OCI-LY3 (cell line): ENCODE results near the gene LMCD1.

Experiments used
- EZH2phosphoT487 ChIP-seq: fragments of 200-600 bp; shearing (Covaris generic); IDR thresholded peaks from 2 replicates; pipeline ENCODE4 v1.6.1; 2018; ENCODE audit warnings: antibody characterized with exemption, mixed run types, low read depth
- TF ChIP-seq, protein P1 (sequence below): fragments of 200-600, 300-600 bp; sonication (generic); IDR thresholded peaks from 2 replicates; pipeline ENCODE4 v1.5.1; 2014; ENCODE audit warnings: antibody characterized with exemption, low read length, low read depth

DNA sequence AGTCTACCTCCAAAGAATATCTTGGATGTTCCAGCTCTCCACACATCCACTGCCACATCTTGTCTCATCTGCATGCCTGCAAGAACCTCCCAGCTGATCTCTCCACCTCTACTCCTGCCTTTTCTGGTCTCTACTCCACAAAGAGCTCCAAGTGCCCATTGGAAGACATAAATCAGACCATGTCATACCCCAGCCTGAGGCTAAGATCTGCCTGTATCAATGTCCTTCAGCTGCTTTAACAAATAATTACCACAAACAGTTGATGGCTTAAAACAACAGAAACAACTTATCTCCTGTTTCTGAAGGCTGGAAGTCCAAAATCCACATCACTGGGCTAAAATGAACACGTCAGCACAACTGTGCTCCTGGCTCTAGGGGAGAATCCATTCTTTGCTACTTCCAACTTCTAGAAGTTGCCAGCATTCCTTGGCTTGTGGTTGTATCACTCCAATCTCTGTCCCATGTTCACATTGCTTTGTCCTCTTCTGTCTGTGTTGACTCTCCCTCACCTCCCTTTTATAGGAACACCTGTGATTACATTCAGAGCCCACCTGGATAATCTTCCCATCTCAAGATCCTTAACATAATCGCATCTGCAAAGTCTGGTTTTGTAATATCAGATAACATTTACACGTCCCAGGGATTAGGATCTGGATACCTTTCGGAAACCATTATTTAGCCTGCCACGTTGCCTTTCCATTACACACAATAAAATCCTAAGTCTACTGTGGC, 17.0 kb upstream of the LMCD1 start:
- TF ChIP-seq, protein P1, sequence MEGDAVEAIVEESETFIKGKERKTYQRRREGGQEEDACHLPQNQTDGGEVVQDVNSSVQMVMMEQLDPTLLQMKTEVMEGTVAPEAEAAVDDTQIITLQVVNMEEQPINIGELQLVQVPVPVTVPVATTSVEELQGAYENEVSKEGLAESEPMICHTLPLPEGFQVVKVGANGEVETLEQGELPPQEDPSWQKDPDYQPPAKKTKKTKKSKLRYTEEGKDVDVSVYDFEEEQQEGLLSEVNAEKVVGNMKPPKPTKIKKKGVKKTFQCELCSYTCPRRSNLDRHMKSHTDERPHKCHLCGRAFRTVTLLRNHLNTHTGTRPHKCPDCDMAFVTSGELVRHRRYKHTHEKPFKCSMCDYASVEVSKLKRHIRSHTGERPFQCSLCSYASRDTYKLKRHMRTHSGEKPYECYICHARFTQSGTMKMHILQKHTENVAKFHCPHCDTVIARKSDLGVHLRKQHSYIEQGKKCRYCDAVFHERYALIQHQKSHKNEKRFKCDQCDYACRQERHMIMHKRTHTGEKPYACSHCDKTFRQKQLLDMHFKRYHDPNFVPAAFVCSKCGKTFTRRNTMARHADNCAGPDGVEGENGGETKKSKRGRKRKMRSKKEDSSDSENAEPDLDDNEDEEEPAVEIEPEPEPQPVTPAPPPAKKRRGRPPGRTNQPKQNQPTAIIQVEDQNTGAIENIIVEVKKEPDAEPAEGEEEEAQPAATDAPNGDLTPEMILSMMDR = no peak
- no peak for TF ChIP-seq EZH2phosphoT487
